ENCODE results near the gene TMEM167A. TPM values are rescaled to one million over a fixed set of nuclear protein-coding genes. Genes with fewer than 3 reads are reported as not detected.

Gene TMEM167A
- total RNA-seq, 2 donors from 2014 or later: 41.2 to 49.9 TPM

GRCh38 chr5:83009408-83009807 is 67.8 kb downstream of the TMEM167A start:
- no peak for DNase-seq
- Mint-ChIP-seq H3K36me3 (ENCODE audit: low read depth) (no peaks in the 10 kb centered on the region), H3K4me3 (no peak overlapping the region), H3K4me1 (no peaks in the 10 kb centered on the region), H3K27me3 (no peaks in the 10 kb centered on the region), H3K27ac (no peak overlapping the region)
- H3K9me3 ChIP-seq (ENCODE audit: control insufficient read depth, low read length, poor library complexity, severe bottlenecking): no peaks in the 10 kb centered on the region
- no peak for ATAC-seq

- Mint-ChIP-seq H3K27me3 (no peaks in the 10 kb centered on the region), H3K27ac (no peak overlapping the region), H3K36me3 (ENCODE audit: low read depth) (no peaks in the 10 kb centered on the region), H3K4me3 (no peak overlapping the region), H3K4me1 (no peaks in the 10 kb centered on the region)
- no peak for ATAC-seq
- no peaks in the 10 kb centered on the region for H3K9me3 ChIP-seq (ENCODE audit: control insufficient read depth, low read length, poor library complexity, severe bottlenecking)
- DNase-seq: no peak
Measured at GRCh38 chr5:83007755-83008154, 69.4 kb downstream of the TMEM167A start.

GRCh38 chr5:83006683-83007283 is 70.4 kb downstream of the TMEM167A start:
- H3K9me3 ChIP-seq (ENCODE audit: control insufficient read depth, low read length, poor library complexity, severe bottlenecking): no peaks in the 10 kb centered on the region
- no peak for DNase-seq
- Mint-ChIP-seq H3K4me1 (no peaks in the 10 kb centered on the region), H3K36me3 (ENCODE audit: low read depth) (no peaks in the 10 kb centered on the region), H3K4me3 (no peak overlapping the region), H3K27me3 (no peaks in the 10 kb centered on the region), H3K27ac (no peak overlapping the region)
- no peak for ATAC-seq

GRCh38 chr5:83003791-83004190 is 73.4 kb downstream of the TMEM167A start:
- H3K36me3 Mint-ChIP-seq (ENCODE audit: low read depth): no peaks in the 10 kb centered on the region
- H3K27ac Mint-ChIP-seq: no peak overlapping the region
- no peak overlapping the region for H3K4me3 Mint-ChIP-seq
- no peaks in the 10 kb centered on the region for H3K27me3 Mint-ChIP-seq
- no peak for ATAC-seq
- no peak for DNase-seq
- H3K4me1 Mint-ChIP-seq: no peaks in the 10 kb centered on the region
- H3K9me3 ChIP-seq (ENCODE audit: control insufficient read depth, low read length, poor library complexity, severe bottlenecking): no peaks in the 10 kb centered on the region

Other genes starting within 250 kb of the TMEM167A start
- gene XRCC4, start 153 bp upstream of the TMEM167A start, total RNA-seq: 1 to 10 TPM; 2.9 to 3.4 TPM

Data from T-helper 17 cell (primary cell).